22Rv1 (cell line): ENCODE data around the gene CYREN.
A peak's percentile ranks its signal among the peaks of the same experiment; 100 is the strongest.

Experiments
- H3K27ac ChIP-seq: fragments of 450-650 bp; 2 replicates; pipeline ENCODE4 v1.5.1; 2017
- CTCF ChIP-seq: fragments of 450-650 bp; IDR thresholded peaks from 2 replicates; pipeline ENCODE4 v1.5.1; 2017; ENCODE audit warnings: mild to moderate bottlenecking
- ZFX ChIP-seq: fragments of 450-650 bp; IDR thresholded peaks from 2 replicates; pipeline ENCODE4 v1.6.1; 2017; ENCODE audit warnings: antibody characterized with exemption, borderline replicate concordance

Gene CYREN

GRCh38 chr7:135162382-135163001 is 8.0 kb downstream of the CYREN start:
- TF ChIP-seq CTCF (no peak), ZFX (no peak)
- H3K27ac ChIP-seq, result no peak overlapping the region

- TF ChIP-seq ZFX (no peak), CTCF (no peak)
- H3K27ac ChIP-seq, result no peak overlapping the region
These were observed 8.8 kb downstream of the CYREN start for GRCh38 chr7:135161669-135162068.

GRCh38 chr7:135160858-135161653 is 9.5 kb downstream of the CYREN start:
- TF ChIP-seq CTCF, result no peak
- TF ChIP-seq ZFX, result no peak
- H3K27ac ChIP-seq, result peak overlapping the region; percentile 9; the same call in 1 of the 2 replicates

GRCh38 chr7:135160098-135160857 is 10.2 kb downstream of the CYREN start:
- peak overlapping the region; percentile 9; the same call in 1 of the 2 replicates for H3K27ac ChIP-seq

GRCh38 chr7:135159359-135160085 is 11.0 kb downstream of the CYREN start:
- TF ChIP-seq CTCF, result no peak
- TF ChIP-seq ZFX, result no peak
- H3K27ac ChIP-seq, result no peak overlapping the region

More at GRCh38 chr7:135160098-135160857, 10.2 kb downstream of the CYREN start:
- TF ChIP-seq ZFX, result no peak
- no peak for TF ChIP-seq CTCF

- no peak overlapping the region for H3K27ac ChIP-seq
- no peak for TF ChIP-seq CTCF
- TF ChIP-seq ZFX, result no peak
These were observed 11.6 kb downstream of the CYREN start for GRCh38 chr7:135158874-135159273.
